Measurements from ENCODE around the gene ZNF496.
"Not testable (repeated sequence)": the region's sequence is repeated elsewhere in the genome, so short reads cannot be mapped to it uniquely, and the experiment has no call there.

Gene ZNF496

DNA sequence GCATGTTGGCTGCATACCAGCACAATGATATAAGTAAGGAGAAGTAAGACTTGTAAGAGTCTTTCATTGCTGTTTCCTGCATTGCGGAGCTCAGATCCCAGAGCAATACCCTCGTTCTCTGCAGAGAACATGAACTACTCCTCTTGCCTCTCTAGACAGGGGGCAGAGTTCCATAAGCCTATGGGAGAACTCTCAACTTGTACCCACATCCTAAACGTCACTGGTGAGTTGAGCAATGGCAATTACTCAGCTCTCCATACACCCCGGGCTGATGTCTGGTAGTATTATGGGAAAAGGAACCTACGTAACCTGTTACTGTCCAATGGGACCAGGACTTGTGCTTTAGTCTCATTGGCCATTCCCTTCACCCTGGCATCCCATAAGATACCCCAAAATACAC lies 27.3 kb upstream of the ZNF496 start:
- DNase-seq, result no peak

DNA sequence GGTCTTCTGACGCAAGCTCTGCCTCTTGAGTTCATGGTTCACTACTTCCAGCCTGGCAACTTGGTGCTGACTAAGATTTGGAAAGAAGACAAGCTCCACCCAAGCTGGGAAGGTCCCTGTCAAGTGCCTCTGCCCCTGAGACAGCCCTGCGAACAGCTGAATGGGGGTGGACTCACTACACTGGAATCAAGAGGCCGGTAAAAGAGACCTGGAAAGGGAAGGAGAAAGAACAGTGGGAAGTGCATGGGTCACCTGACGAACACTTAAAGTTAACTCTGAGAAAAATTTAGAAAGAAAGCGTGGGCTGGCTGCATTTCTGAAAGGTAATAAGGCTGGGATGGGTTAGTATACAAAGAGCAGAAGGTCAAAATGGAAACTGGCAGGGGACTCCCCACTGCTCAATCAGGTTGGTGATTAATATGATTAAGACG lies 26.1 kb upstream of the ZNF496 start:
- no peak for DNase-seq

- no peak for DNase-seq
Measured at GRCh38 chr1:247357052-247357780, 25.5 kb upstream of the ZNF496 start.

DNA sequence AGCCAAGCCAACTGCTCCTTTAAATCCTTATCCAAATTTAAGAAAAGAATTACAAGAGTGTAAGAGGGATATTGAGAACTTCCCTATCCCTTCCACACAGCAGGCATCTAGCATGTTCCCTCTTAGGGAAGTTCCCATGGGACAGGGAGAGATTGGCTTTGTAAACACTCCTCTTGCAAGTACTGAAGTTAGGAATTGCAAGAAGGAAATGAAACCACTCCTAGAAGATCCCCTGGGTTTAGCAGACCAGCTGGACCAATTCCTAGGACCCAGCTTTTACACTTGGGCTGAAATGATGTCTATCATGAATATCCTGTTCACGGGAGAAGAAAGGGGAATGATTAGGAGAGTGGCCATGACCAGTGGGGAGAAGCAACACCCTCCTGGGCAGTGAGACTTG lies 23.5 kb upstream of the ZNF496 start:
- not testable (repeated sequence) for DNase-seq

- DNase-seq, result no peak
Measured at GRCh38 chr1:247352175-247352574, 20.5 kb upstream of the ZNF496 start.

GRCh38 chr1:247350587-247350986 lies 18.9 kb upstream of the ZNF496 start:
- DNase-seq, result no peak

- no peak for DNase-seq
Measured at GRCh38 chr1:247347477-247348222, 16.0 kb upstream of the ZNF496 start.

DNA sequence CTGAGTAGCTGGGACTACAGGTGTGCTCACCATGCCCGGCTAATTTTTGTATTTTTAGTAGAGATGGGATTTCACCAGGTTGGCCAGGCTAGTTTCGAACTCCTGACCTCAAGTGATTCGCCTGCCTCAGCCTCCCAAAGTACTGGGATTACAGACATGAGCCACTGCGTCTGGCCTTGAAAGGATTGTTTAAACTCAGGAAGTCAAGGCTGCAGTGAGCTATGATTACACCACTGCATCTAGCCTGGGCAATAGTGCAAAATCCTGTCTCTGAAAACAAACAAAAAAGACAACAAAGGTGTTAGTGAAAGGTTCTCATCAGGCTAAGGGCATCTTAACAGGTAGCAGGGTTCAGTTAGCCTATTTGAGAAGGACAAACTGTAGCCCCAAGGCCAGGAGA lies 14.2 kb upstream of the ZNF496 start:
- no peak for DNase-seq

DNA sequence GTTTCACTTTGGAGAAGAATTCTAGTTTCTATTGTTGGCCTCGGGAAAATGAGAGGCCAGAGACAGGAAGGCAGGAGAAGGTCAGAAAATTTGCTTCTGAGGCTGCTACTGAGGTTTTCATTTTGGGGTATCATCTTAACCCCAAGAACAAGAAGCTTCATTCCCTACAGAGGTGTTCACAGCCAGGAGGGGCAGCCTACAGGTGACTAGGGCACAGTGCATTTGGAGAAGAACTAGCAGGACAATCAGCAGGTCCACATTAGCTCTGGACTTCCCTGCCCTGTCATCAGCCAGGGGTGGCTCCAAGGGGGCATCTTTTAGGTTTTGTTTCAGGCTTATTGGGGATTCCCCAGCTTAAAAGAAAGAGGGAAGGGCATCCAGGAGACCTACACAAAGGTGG lies 12.1 kb upstream of the ZNF496 start:
- DNase-seq, result no peak

- DNase-seq, result no peak
Measured at GRCh38 chr1:247338723-247339275, 7.1 kb upstream of the ZNF496 start.

DNA sequence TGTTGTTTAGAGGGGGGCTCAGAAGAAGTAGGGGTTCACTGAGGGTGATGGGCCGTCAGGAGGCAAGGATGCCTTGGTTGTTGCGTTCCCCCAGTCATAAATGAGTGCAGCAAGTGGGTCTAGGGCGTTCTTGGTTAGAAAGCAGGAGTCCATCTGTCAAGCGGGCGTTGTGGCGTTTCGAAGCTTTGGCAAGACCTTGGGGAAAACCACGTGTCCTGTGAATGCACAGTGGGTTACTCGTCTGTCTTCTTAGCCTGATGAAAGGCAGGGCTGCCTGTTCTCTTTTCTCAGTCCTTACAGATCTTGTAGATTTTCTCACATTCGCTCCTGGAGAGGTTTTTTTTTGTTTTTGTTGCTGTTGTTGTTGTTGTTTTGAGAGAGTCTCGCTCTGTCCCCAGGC lies 6.3 kb upstream of the ZNF496 start:
- DNase-seq, result no peak

GRCh38 chr1:247337250-247337746 lies 5.6 kb upstream of the ZNF496 start:
- DNase-seq, result no peak

DNA sequence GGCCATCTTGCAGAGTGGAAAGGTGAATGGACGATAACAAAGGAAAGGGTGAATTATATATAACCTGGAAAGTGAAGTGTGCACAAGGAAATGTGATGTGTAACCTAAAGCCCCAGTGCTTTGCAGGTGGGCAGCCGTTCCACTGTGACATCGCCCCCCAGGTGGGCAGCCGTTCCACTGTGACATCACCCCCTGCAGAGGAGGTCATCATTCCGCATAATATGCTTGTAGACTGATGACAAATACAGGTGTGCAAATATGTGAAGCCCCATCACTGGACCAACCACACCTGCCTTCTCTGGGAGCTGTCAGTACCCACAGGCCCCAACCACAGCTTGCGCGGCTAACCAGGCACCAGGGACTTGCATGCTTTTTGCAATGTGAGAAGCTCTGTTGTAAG lies 4.7 kb upstream of the ZNF496 start:
- DNase-seq, result no peak

- no peak for DNase-seq
Measured at GRCh38 chr1:247335882-247336281, 4.2 kb upstream of the ZNF496 start.

DNA sequence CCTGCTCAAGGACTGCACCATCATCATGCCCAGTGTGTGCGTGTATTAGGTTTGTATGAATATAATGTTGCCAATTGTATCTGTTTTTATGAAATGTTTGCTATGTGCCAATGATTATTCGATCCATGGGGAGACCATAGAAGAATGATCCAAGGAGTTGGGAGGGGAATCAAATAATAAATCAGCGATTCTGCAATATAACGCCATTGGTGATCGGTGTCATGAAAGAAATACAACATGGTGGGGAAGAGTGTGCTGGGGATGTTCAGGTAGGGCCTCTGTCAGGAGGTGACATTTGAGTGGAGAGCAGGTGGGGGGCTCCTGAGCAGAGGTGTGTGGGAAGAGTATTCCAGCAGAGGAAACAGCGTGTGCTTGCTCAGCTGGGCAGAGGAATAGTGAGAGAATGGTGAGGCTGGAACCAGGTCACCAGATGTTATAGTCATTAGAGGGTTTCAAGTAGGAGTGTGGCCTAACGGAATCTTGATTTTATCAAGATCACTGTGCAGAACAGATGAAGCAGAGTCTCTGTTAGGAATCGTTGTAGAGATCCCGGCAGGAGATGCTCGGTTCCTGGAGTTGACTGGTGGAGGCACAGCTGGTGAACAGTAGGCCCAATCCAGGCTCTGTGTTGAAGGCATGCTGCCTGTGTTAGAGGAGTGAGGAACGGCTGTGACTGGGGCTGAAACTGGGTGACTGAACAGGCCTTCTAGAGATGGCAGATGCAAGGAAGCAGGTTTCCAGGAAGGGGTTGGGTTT lies 2.9 kb upstream of the ZNF496 start:
- no peak for DNase-seq

- no peak for DNase-seq
Measured at GRCh38 chr1:247332623-247333361, 1.1 kb upstream of the ZNF496 start.

- DNase-seq, result peak; percentile 84
Measured at GRCh38 chr1:247332215-247332622, 552 bp upstream of the ZNF496 start.

DNA sequence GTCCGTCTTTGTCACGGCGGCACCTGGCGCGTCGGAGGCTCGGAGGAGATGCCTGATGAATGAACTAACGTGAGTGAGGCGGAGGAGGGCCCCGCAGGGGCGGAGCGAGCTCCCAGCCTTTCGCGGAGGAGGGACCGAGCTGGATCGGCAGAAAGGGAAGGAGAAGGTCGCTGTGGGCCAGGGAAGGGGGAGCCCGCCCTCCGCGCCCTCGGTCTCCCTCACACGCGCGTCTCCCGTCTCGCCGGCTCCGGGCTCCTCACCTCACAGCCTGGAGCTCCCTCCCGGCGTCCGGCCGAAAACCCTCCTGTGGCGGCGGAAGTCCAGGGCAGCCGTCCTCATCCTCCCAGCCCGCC lies 519 bp downstream of the ZNF496 start:
- peak; percentile 83 for DNase-seq

DNA sequence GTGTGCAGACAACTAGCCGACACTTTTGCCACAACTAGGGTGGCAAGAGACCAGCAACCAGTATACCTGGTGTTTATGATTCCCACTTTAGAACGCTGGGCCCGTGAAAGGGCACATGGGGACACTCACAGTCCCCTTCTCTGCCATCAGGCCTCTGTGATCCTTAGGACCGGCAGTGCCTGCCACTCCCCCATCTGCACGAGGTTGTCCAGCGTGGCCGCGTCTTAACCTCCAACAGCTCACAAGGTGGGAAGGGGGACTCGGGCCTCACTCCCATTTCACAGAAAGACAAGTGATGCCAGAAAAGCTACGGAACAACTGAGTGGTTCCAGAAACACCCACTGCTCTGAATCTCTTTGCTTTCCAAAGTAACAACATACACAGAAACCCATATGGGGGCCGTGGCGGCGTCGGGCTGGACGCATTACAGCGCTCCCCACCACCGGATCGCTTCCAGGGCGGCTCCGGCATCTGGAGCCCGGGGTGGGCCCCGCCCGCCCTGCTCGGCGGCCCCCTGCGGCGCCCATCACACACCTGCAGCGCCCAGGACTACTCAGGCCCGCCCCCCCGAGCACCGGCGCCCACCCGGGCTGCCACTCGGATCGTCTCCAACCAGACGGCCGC lies 1.0 kb downstream of the ZNF496 start:
- DNase-seq, result no peak

- no peak for DNase-seq
Measured at GRCh38 chr1:247329097-247329617, 2.5 kb downstream of the ZNF496 start.

DNA sequence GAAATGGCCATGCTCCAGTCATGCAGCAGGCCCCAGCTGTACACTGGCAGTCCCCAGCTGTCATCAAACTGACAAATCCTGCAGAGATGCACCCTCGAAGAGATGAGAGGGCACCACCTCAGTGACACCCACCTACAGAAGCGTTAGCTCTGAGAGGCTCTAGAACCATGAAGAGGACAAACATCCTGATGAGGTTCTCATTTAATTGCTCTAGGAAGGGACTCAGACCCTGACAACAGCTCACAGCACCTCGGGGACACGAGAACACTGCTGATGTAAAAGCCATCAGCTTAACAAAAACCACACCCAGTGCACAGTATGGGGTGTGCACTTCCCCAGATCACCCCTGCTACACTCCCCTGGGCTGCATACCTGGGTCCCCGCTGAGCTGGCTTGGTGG lies 3.4 kb downstream of the ZNF496 start:
- no peak for DNase-seq
